Endodermal cell (in vitro differentiated cells): ENCODE results near the gene AIRE. TPM values are rescaled to one million over a fixed set of nuclear protein-coding genes. Genes with fewer than 3 reads are reported as not detected.

ENCODE experiments used
- DNase-seq: peaks from one replicate; pipeline ENCODE4 v3.0.0-alpha.2; 2017
- H3K27ac ChIP-seq: 2 replicates; pipeline ENCODE4 v1.5.1; 2013; ENCODE audit warnings: mild to moderate bottlenecking, low read depth, low read length, moderate library complexity
- H3K27me3 ChIP-seq: 2 replicates; pipeline ENCODE4 v1.6.1; 2013; ENCODE audit warnings: mild to moderate bottlenecking, low read length, moderate library complexity; ENCODE audit not compliant: insufficient read depth, control insufficient read depth, poor library complexity, severe bottlenecking
- H3K36me3 ChIP-seq: 2 replicates; pipeline ENCODE4 v1.7.0; 2013; ENCODE audit warnings: mild to moderate bottlenecking, low read length, moderate library complexity; ENCODE audit not compliant: control insufficient read depth, insufficient read depth
- H3K4me1 ChIP-seq: one replicate; pipeline ENCODE4 v1.7.0; 2013; ENCODE audit warnings: low read length; ENCODE audit not compliant: control insufficient read depth, insufficient read depth
- H3K4me3 ChIP-seq: 2 replicates; pipeline ENCODE4 v1.5.1; 2013; ENCODE audit warnings: mild to moderate bottlenecking, low read length, moderate library complexity
- H3K9ac ChIP-seq: 2 replicates; pipeline ENCODE4 v1.6.1; 2013; ENCODE audit warnings: mild to moderate bottlenecking, low read length, moderate library complexity; ENCODE audit not compliant: poor library complexity, severe bottlenecking; ENCODE audit errors: extremely low read depth
- H3K9me3 ChIP-seq: 2 replicates; pipeline ENCODE4 v1.6.1; 2013; ENCODE audit warnings: mild to moderate bottlenecking, low read length, moderate library complexity; ENCODE audit not compliant: control insufficient read depth
- H3K27ac Mint-ChIP-seq: 2 replicates; pipeline ENCODE4 v1.8.0; 2020; ENCODE audit warnings: mixed read lengths
- H3K27me3 Mint-ChIP-seq: 2 replicates; pipeline ENCODE4 v1.8.0; 2021; ENCODE audit warnings: mild to moderate bottlenecking, mixed read lengths; ENCODE audit not compliant: insufficient read depth
- H3K36me3 Mint-ChIP-seq: 2 replicates; pipeline ENCODE4 v1.8.0; 2020; ENCODE audit warnings: low read depth, mixed read lengths
- H3K4me1 Mint-ChIP-seq: 2 replicates; pipeline ENCODE4 v1.8.0; 2020; ENCODE audit warnings: mixed read lengths
- H3K4me3 Mint-ChIP-seq: 2 replicates; pipeline ENCODE4 v1.8.0; 2020; ENCODE audit warnings: mild to moderate bottlenecking, moderate library complexity, mixed read lengths
- H3K9me3 Mint-ChIP-seq: 2 replicates; pipeline ENCODE4 v1.8.0; 2020; ENCODE audit warnings: mild to moderate bottlenecking, mixed read lengths
- CTCF ChIP-seq: fragments of 200-600 bp; sonication (generic); conservative IDR thresholded peaks from 2 replicates; pipeline ENCODE4 v1.5.0; 2021; ENCODE audit warnings: antibody characterized with exemption, mild to moderate bottlenecking
- WGBS, 2 experiments: methylation state at CpG; one replicate each; pipeline versions ENCODE4 v1.1.5 to v1.1.7; 2013; ENCODE audit warnings: missing lambda C conversion rate in 2 of 2, mixed read lengths in 1 of 2; ENCODE audit not compliant: insufficient coverage in 1 of 2, insufficient read length in 1 of 2; 5-methylcytosine and 5-hydroxymethylcytosine counted together
- total RNA-seq, 2 donors: library from RNA; stranded (reverse); fragmentation: NEBNext Ultra II Directional in 1 of 2; extraction: Animal tissue kit (Norgen Biotek cat#: 25700) in 1 of 2; gene quantifications; 2 replicates in 1 of 2; 3 replicates in 1 of 2; pipeline ENCODE4 v1.2.1, GENCODE V29; 2021

Gene AIRE
- total RNA-seq, 2 donors from 2014 or later = 1.2 to 2.7 TPM

DNA sequence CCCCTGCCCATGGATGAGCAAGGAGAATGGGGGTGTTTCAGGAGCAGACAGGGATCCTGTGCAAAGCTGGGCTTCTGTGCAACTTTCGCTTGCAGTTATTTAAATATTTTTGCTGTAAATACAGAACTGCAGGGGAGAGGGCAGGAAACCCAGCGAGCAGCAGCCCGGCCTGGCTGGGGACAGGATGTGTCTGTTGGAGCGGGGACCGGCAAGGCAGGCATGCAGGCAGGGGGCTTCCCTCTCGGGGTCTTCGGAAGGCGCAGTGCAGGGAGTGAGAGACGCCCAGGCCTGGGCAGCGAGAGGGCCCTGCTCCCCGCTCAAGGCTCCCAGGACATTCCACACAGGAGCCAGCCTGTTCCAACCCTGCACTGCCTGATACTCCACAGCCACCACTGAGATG is 1.7 kb upstream of the AIRE start:
- Histone ChIP-seq H3K9me3 (no peaks in the 10 kb centered on the region), H3K4me1 (peaks cover 24% of the 10 kb centered on the region), H3K27me3 (no peaks in the 10 kb centered on the region), H3K9ac (peak overlapping the region; percentile 47), H3K4me3 (no peak overlapping the region), H3K36me3 (no peaks in the 10 kb centered on the region), H3K27ac (no peak overlapping the region)
- H3K4me3 Mint-ChIP-seq = no peak overlapping the region
- 70 to 74% methylated on average over 6 to 11 of the region's 11 CpGs for WGBS, 2 experiments
- H3K4me1 Mint-ChIP-seq = peaks cover 27% of the 10 kb centered on the region
- no peak for TF ChIP-seq CTCF
- peak overlapping the region; percentile 91 for H3K27ac Mint-ChIP-seq
- H3K9me3 Mint-ChIP-seq = no peaks in the 10 kb centered on the region
- no peak for DNase-seq
- no peaks in the 10 kb centered on the region for H3K36me3 Mint-ChIP-seq
- H3K27me3 Mint-ChIP-seq = peaks cover 4% of the 10 kb centered on the region

- no peak overlapping the region for H3K4me3 Mint-ChIP-seq
- no peaks in the 10 kb centered on the region for H3K27me3 ChIP-seq
- peaks cover 23% of the 10 kb centered on the region for H3K4me1 Mint-ChIP-seq
- H3K36me3 ChIP-seq = no peaks in the 10 kb centered on the region
- no peak overlapping the region for H3K27ac ChIP-seq
- no peaks in the 10 kb centered on the region for H3K36me3 Mint-ChIP-seq
- no peak overlapping the region for H3K4me3 ChIP-seq
- no peaks in the 10 kb centered on the region for H3K9me3 ChIP-seq
- peaks cover 4% of the 10 kb centered on the region for H3K27me3 Mint-ChIP-seq
- WGBS, 2 experiments = 74 to 90% methylated on average over 11 to 21 of the region's 21 CpGs
- H3K9me3 Mint-ChIP-seq = no peaks in the 10 kb centered on the region
- DNase-seq = no peak
- H3K27ac Mint-ChIP-seq = no peak overlapping the region
- TF ChIP-seq CTCF = no peak
- no peak overlapping the region for H3K9ac ChIP-seq
- H3K4me1 ChIP-seq = peaks cover 24% of the 10 kb centered on the region
These were observed 525 bp downstream of the AIRE start for GRCh38 chr21:44286086-44286715.

GRCh38 chr21:44286716-44287632 is 1.3 kb downstream of the AIRE start:
- Mint-ChIP-seq H3K4me1 (peaks cover 23% of the 10 kb centered on the region), H3K27ac (no peak overlapping the region), H3K36me3 (no peaks in the 10 kb centered on the region), H3K4me3 (no peak overlapping the region), H3K27me3 (peaks cover 4% of the 10 kb centered on the region), H3K9me3 (no peaks in the 10 kb centered on the region)
- Histone ChIP-seq H3K4me3 (no peak overlapping the region), H3K27ac (no peak overlapping the region), H3K9me3 (no peaks in the 10 kb centered on the region), H3K4me1 (peaks cover 24% of the 10 kb centered on the region), H3K9ac (no peak overlapping the region), H3K36me3 (no peaks in the 10 kb centered on the region), H3K27me3 (no peaks in the 10 kb centered on the region)
- DNase-seq = no peak
- WGBS, 2 experiments = 90 to 95% methylated on average over 10 to 31 of the region's 31 CpGs
- TF ChIP-seq CTCF = no peak
